ENCODE results near the gene KIAA2012. TPM values are rescaled to one million over a fixed set of nuclear protein-coding genes. Genes with fewer than 3 reads are reported as not detected.

Gene KIAA2012
- total RNA-seq, 1 donor from 2014 or later: under 0.01 TPM

DNA sequence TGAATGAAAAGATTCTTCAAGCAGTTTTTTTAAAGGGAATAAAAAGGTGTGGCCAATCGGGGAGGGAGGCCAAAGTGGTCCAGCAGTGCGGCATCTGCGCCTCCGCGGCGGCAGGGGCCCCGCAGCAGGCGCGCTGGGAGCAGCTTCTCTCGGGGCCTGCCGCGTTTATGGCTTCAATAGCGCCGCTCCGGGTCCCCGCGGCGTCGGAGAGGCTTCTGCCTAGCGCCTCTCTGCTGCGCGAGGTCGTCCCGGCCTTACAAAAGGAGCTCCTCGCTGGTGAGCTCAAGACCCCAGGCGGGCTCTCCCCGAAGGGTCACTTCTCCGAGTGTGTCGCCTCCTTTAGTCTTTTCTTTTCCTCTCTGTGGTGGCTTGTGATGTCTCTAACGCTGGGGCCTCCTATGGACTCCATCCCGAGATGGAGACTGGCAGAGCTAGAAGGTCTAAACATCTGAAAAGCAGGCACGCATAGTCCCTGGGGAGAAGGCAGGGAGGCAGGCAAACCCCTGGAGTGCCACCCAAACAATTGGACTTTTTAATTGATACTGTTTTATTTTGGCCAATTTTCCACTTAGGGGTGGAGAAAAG, 98.3 kb downstream of the KIAA2012 start:
- Histone ChIP-seq H3K27me3 (ENCODE audit: control insufficient read depth in 3 of 3, insufficient read depth in 3 of 3, low read length in 3 of 3) (peaks cover 0 to 6% (median 6%) of the 10 kb centered on the region in 3 donors), H3K27ac (ENCODE audit: low read depth, low read length) (no peak overlapping the region), H3K9ac (ENCODE audit: low read depth in 1 of 3, low read length in 3 of 3) (no peak overlapping the region), H3K36me3 (ENCODE audit: control insufficient read depth in 3 of 3, insufficient read depth in 3 of 3, low read length in 3 of 3) (no peaks in the 10 kb centered on the region), H3K9me3 (ENCODE audit: control insufficient read depth in 3 of 3, low read length in 3 of 3) (no peaks in the 10 kb centered on the region), H3K4me3 (ENCODE audit: low read length in 3 of 3) (no peak overlapping the region), H3K4me1 (ENCODE audit: control insufficient read depth in 3 of 3, insufficient read depth in 3 of 3, low read length in 3 of 3) (peaks cover 0 to 4% (median 2%) of the 10 kb centered on the region in 3 donors)

GRCh38 chr2:202172439-202173211, 99.6 kb downstream of the KIAA2012 start:
- Histone ChIP-seq H3K9me3 (ENCODE audit: control insufficient read depth in 3 of 3, low read length in 3 of 3) (no peaks in the 10 kb centered on the region), H3K9ac (ENCODE audit: low read depth in 1 of 3, low read length in 3 of 3) (no peak overlapping the region), H3K4me1 (ENCODE audit: control insufficient read depth in 3 of 3, insufficient read depth in 3 of 3, low read length in 3 of 3) (peaks cover 0 to 4% (median 2%) of the 10 kb centered on the region in 3 donors), H3K4me3 (ENCODE audit: low read length in 3 of 3) (no peak overlapping the region), H3K36me3 (ENCODE audit: control insufficient read depth in 3 of 3, insufficient read depth in 3 of 3, low read length in 3 of 3) (no peaks in the 10 kb centered on the region), H3K27me3 (ENCODE audit: control insufficient read depth in 3 of 3, insufficient read depth in 3 of 3, low read length in 3 of 3) (peaks cover 0 to 6% (median 6%) of the 10 kb centered on the region in 3 donors), H3K27ac (ENCODE audit: low read depth, low read length) (no peak overlapping the region)

DNA sequence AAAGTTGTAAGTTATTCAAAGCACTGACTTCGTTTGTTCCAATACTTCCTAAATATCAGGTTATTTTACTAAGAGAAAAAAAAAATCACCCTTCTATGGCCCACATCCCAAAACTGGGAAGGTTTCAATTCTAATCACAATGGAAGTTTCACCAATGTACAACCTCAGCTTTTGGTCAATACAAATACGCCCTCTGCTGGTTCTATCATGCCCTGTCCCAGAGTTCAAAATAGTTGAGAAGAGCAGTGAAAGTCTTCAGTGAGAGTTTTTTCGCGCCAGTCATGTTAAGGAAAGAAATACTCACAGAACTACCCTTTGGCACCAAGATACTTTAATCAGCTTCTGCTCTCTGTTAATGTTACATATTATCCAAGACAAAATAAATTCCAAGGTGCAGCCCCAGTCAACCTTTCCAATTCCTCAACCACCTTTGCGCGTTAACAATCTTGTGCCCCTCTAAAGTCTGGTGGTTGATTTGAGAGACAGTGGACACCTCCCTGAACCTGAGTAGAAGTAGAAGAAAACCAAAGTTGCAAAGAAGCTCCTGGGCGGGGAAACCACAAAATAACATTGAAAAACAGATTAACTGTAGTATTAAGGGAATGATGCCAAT, 105.4 kb downstream of the KIAA2012 start:
- Histone ChIP-seq H3K27ac (ENCODE audit: low read depth, low read length) (no peak overlapping the region), H3K9me3 (ENCODE audit: control insufficient read depth in 3 of 3, low read length in 3 of 3) (no peaks in the 10 kb centered on the region), H3K4me3 (ENCODE audit: low read length in 3 of 3) (no peak overlapping the region), H3K4me1 (ENCODE audit: control insufficient read depth in 3 of 3, insufficient read depth in 3 of 3, low read length in 3 of 3) (no peaks in the 10 kb centered on the region), H3K36me3 (ENCODE audit: control insufficient read depth in 3 of 3, insufficient read depth in 3 of 3, low read length in 3 of 3) (no peaks in the 10 kb centered on the region), H3K9ac (ENCODE audit: low read depth in 1 of 3, low read length in 3 of 3) (no peak overlapping the region), H3K27me3 (ENCODE audit: control insufficient read depth in 3 of 3, insufficient read depth in 3 of 3, low read length in 3 of 3) (no peaks in the 10 kb centered on the region)

DNA sequence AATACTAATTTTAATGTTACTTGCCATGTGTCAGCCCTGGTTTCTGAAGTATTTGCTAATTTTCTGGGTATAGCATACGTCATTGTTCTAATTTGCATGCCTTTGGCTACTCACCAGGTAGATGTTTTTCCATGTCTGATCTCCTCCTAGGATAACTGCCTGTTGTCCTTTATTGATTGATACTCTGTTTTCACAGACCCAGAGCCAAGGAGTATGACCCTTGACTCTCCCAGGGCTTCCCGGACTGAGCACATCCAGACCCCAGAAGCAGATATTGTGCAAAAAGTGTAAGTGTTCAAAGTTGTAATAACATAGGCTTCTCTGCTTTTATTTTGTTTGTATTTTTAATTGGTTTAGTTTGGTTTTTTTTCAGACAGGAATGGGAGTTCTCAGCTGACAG, 111.5 kb downstream of the KIAA2012 start:
- Histone ChIP-seq H3K27me3 (ENCODE audit: control insufficient read depth in 3 of 3, insufficient read depth in 3 of 3, low read length in 3 of 3) (no peaks in the 10 kb centered on the region), H3K9me3 (ENCODE audit: control insufficient read depth in 3 of 3, low read length in 3 of 3) (no peaks in the 10 kb centered on the region), H3K27ac (ENCODE audit: low read depth, low read length) (no peak overlapping the region), H3K4me3 (ENCODE audit: low read length in 3 of 3) (no peak overlapping the region), H3K9ac (ENCODE audit: low read depth in 1 of 3, low read length in 3 of 3) (no peak overlapping the region), H3K4me1 (ENCODE audit: control insufficient read depth in 3 of 3, insufficient read depth in 3 of 3, low read length in 3 of 3) (peaks cover 6 to 15% (median 9%) of the 10 kb centered on the region in 3 donors), H3K36me3 (ENCODE audit: control insufficient read depth in 3 of 3, insufficient read depth in 3 of 3, low read length in 3 of 3) (no peaks in the 10 kb centered on the region)

DNA sequence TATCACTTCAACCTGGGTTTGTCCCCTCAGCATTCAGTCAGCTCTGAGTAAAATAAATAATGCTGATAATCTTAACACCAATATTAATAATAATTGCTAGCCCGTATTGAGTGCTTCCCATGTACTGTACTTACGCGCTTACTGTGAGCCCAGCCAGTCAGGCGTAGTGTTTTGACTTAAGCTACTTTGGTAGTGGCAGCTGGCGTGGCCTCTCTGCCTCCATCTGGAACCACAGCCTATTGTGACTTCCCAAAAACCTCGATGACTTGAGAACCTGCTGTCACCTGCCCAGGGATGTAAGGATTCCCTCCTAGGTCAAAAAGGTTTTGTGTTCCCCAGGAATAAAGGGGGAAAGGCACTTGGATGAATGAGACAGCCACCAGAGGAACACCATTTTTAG, 112.1 kb downstream of the KIAA2012 start:
- Histone ChIP-seq H3K27me3 (ENCODE audit: control insufficient read depth in 3 of 3, insufficient read depth in 3 of 3, low read length in 3 of 3) (no peaks in the 10 kb centered on the region), H3K4me1 (ENCODE audit: control insufficient read depth in 3 of 3, insufficient read depth in 3 of 3, low read length in 3 of 3) (peaks cover 6 to 15% (median 9%) of the 10 kb centered on the region in 3 donors), H3K9me3 (ENCODE audit: control insufficient read depth in 3 of 3, low read length in 3 of 3) (no peaks in the 10 kb centered on the region)

DNA sequence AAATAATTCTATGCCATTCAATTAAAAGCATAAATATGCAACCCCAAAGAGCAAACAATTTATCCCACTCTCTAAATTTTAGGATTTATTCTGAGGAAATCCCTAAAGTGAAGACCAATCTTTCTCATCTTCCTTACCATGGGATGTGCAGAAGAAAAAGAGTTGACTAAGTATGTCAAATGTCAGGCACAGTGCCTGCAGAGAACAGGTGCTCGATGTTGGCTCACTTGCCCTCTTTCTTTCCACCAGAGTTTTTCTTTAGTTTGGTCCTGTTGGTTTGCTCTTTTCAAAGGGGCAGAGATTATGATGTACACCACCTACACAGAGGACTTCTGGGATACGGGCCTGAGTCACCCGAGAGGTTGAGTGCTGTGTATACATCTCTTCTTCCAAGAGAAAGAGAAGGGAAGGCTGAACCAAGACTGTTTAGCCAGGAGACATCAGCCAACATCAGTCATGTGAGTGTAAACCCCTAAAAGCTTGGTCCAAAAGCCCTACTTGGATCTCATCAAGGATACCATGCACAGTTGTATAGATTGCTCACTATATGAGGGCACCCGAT, 113.7 kb downstream of the KIAA2012 start:
- Histone ChIP-seq H3K4me3 (ENCODE audit: low read length in 3 of 3) (no peak overlapping the region), H3K9me3 (ENCODE audit: control insufficient read depth in 3 of 3, low read length in 3 of 3) (no peaks in the 10 kb centered on the region), H3K27me3 (ENCODE audit: control insufficient read depth in 3 of 3, insufficient read depth in 3 of 3, low read length in 3 of 3) (no peaks in the 10 kb centered on the region), H3K4me1 (ENCODE audit: control insufficient read depth in 3 of 3, insufficient read depth in 3 of 3, low read length in 3 of 3) (peaks cover 6 to 15% (median 9%) of the 10 kb centered on the region in 3 donors), H3K9ac (ENCODE audit: low read depth in 1 of 3, low read length in 3 of 3) (no peak overlapping the region), H3K36me3 (ENCODE audit: control insufficient read depth in 3 of 3, insufficient read depth in 3 of 3, low read length in 3 of 3) (no peaks in the 10 kb centered on the region), H3K27ac (ENCODE audit: low read depth, low read length) (no peak overlapping the region)

More for the DNA sequence above, 112.1 kb downstream of the KIAA2012 start:
- Histone ChIP-seq H3K36me3 (ENCODE audit: control insufficient read depth in 3 of 3, insufficient read depth in 3 of 3, low read length in 3 of 3) (no peaks in the 10 kb centered on the region), H3K4me3 (ENCODE audit: low read length in 3 of 3) (no peak overlapping the region), H3K9ac (ENCODE audit: low read depth in 1 of 3, low read length in 3 of 3) (no peak overlapping the region), H3K27ac (ENCODE audit: low read depth, low read length) (no peak overlapping the region)

- no peaks in the 10 kb centered on the region for H3K9me3 ChIP-seq (ENCODE audit: control insufficient read depth in 3 of 3, low read length in 3 of 3)
- H3K9ac ChIP-seq (ENCODE audit: low read depth in 1 of 3, low read length in 3 of 3): no peak overlapping the region
- no peak overlapping the region for H3K4me3 ChIP-seq (ENCODE audit: low read length in 3 of 3)
- H3K36me3 ChIP-seq (ENCODE audit: control insufficient read depth in 3 of 3, insufficient read depth in 3 of 3, low read length in 3 of 3): no peaks in the 10 kb centered on the region
- H3K27me3 ChIP-seq (ENCODE audit: control insufficient read depth in 3 of 3, insufficient read depth in 3 of 3, low read length in 3 of 3): no peaks in the 10 kb centered on the region
- peaks cover 6 to 15% (median 9%) of the 10 kb centered on the region in 3 donors for H3K4me1 ChIP-seq (ENCODE audit: control insufficient read depth in 3 of 3, insufficient read depth in 3 of 3, low read length in 3 of 3)
- H3K27ac ChIP-seq (ENCODE audit: low read depth, low read length): no peak overlapping the region
Observed at GRCh38 chr2:202187570-202187969, 114.5 kb downstream of the KIAA2012 start.

- no peaks in the 10 kb centered on the region for H3K27me3 ChIP-seq (ENCODE audit: control insufficient read depth in 3 of 3, insufficient read depth in 3 of 3, low read length in 3 of 3)
- no peak overlapping the region for H3K9ac ChIP-seq (ENCODE audit: low read depth in 1 of 3, low read length in 3 of 3)
- no peak overlapping the region for H3K27ac ChIP-seq (ENCODE audit: low read depth, low read length)
- H3K4me3 ChIP-seq (ENCODE audit: low read length in 3 of 3): no peak overlapping the region
- no peaks in the 10 kb centered on the region for H3K4me1 ChIP-seq (ENCODE audit: control insufficient read depth in 3 of 3, insufficient read depth in 3 of 3, low read length in 3 of 3)
- H3K36me3 ChIP-seq (ENCODE audit: control insufficient read depth in 3 of 3, insufficient read depth in 3 of 3, low read length in 3 of 3): no peaks in the 10 kb centered on the region
- no peaks in the 10 kb centered on the region for H3K9me3 ChIP-seq (ENCODE audit: control insufficient read depth in 3 of 3, low read length in 3 of 3)
Observed at GRCh38 chr2:202193305-202193704, 120.2 kb downstream of the KIAA2012 start.

DNA sequence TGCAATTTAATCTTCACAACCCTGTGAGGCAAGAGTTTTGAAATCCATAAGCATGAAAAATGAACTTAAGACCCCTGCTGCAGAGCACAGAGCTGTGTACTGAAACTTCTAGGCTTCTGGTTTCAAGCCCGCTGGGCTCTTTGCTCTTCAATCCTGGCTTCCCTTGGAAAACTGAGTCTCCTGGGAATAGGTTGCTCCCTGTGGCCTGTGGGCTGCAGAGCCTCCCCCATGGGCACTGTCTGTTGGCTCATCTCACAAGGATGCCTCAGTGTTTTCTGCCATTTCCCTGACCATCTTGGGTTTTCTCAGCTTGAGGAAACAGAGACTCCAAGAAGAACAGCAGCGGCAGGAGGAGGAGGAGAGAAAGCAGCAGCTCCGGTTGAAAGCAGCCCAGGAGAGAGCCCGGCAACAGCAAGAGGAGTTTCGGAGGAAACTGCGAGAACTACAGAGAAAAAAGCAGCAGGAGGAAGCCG, 120.9 kb downstream of the KIAA2012 start:
- no peaks in the 10 kb centered on the region for H3K4me1 ChIP-seq (ENCODE audit: control insufficient read depth in 3 of 3, insufficient read depth in 3 of 3, low read length in 3 of 3)
- no peaks in the 10 kb centered on the region for H3K27me3 ChIP-seq (ENCODE audit: control insufficient read depth in 3 of 3, insufficient read depth in 3 of 3, low read length in 3 of 3)
- H3K9ac ChIP-seq (ENCODE audit: low read depth in 1 of 3, low read length in 3 of 3): no peak overlapping the region
- no peaks in the 10 kb centered on the region for H3K36me3 ChIP-seq (ENCODE audit: control insufficient read depth in 3 of 3, insufficient read depth in 3 of 3, low read length in 3 of 3)
- H3K27ac ChIP-seq (ENCODE audit: low read depth, low read length): no peak overlapping the region
- no peak overlapping the region for H3K4me3 ChIP-seq (ENCODE audit: low read length in 3 of 3)
- H3K9me3 ChIP-seq (ENCODE audit: control insufficient read depth in 3 of 3, low read length in 3 of 3): no peaks in the 10 kb centered on the region

- no peaks in the 10 kb centered on the region for H3K27me3 ChIP-seq (ENCODE audit: control insufficient read depth in 3 of 3, insufficient read depth in 3 of 3, low read length in 3 of 3)
- H3K36me3 ChIP-seq (ENCODE audit: control insufficient read depth in 3 of 3, insufficient read depth in 3 of 3, low read length in 3 of 3): no peaks in the 10 kb centered on the region
- H3K9me3 ChIP-seq (ENCODE audit: control insufficient read depth in 3 of 3, low read length in 3 of 3): no peaks in the 10 kb centered on the region
- H3K9ac ChIP-seq (ENCODE audit: low read depth in 1 of 3, low read length in 3 of 3): no peak overlapping the region
- H3K4me1 ChIP-seq (ENCODE audit: control insufficient read depth in 3 of 3, insufficient read depth in 3 of 3, low read length in 3 of 3): no peaks in the 10 kb centered on the region
- H3K27ac ChIP-seq (ENCODE audit: low read depth, low read length): no peak overlapping the region
- no peak overlapping the region for H3K4me3 ChIP-seq (ENCODE audit: low read length in 3 of 3)
Observed at GRCh38 chr2:202194418-202194817, 121.4 kb downstream of the KIAA2012 start.
